Measurements from ENCODE around the gene ZSCAN10.
"Not testable (repeated sequence)": the region's sequence is repeated elsewhere in the genome, so short reads cannot be mapped to it uniquely, and the experiment has no call there.

The ZSCAN10 gene

DNA sequence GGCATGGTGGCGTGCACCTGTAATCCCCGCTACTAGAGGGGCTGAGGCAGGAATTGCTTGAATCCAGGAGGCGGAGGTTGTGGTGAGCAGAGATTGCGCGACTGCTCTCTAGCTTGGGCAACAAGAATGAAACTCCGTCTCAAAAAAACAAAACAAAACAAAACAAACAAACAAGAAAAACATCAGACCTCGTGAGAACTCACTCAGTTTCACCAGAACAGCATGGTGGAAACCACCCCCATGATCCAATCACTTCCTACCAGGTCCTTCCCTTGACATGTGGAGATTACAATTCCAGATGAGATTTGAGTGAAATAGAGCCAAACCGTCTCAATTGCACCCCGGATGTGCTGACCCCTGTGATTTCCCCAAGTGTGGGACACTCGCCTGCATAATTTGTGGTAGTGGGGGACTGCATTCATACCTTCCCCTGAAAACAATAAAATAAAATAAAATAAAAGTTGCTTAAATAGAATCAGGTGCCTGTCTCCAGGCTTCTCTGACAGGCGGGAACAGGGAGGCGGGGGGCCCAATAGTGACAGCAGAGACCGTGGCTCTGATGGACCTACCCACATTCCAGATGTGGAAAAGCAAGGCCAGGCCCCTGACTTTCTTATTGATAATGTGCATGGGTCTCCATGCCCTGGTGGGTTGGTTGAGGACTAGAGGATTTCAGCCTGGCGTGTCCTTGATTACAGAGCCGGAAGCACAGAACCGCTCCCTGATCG lies 13.1 kb downstream of the ZSCAN10 start:
- no peak for DNase-seq (ENCODE audit: low read depth)

DNA sequence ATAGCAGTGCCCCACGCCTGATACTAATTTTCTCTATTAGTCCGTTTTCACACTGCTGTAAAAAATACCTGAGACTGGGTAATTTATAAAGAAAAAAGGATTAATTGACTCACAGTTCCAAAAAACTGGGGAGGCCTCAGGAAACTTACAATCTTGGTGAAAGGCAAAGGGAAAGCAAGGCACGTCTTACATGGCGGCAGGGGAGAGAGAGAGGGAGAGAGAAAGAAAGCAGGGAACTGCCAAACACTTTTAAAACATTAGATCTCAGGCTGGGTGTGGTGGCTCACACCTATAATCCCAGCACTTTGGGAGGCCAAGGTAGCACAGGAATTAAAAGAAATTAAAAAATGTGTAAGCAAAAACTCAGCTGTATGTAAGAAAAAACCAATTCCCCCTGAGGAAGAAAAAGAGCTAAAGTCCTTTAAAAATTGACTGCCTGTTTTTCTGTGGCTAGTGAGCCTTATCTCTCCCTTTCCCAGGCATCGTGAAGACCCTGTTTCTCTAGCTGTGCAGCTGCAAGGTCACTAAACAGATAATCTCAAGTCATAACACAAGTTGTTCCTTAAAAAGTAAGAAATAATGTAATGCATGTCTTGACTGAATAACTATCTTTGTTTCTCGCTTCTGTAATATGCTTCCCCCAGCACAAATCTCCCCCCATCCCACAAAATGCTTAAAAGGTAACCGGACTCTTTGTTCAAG lies 14.0 kb downstream of the ZSCAN10 start:
- no peak for DNase-seq (ENCODE audit: low read depth)

DNA sequence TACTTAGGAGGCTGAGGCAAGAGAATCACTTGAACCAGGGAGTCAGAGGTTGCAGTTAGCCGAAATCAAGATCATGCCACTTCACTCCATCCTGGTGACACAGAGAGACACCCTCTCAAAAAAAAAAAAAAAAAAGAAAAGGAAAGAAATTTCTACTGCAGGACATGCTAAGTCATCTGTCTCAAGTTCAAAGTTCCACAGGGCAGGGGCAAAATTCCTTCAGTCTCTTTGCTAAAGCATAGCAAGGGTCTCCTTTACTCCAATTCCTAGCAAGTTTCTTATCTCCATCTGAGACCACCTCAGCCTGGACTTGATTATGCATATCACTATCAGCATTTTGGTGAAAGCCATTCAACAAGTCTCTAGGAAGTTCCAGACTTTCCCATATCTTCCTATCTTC lies 14.6 kb downstream of the ZSCAN10 start:
- DNase-seq (ENCODE audit: low read depth) = no peak

DNA sequence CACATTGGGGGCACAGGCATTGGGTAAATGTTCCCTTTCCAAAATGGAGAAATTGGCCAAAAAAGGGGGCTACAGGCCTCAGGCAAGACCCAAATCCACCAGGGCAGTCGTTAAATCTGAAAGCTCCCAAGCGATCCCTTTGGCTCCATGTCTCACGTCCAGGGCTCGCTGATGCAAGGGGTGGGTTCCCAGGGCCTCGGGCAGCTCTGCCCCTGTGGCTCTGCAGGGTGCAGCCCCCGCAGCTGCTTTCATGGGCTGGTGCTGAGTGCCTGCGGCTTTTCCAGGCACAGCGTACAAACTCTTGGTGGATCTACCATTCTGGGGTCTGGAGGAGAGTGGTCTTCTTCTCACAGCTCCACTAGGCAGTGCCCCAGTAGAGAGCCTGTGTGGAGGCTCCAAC lies 15.7 kb downstream of the ZSCAN10 start:
- DNase-seq (ENCODE audit: low read depth) = not testable (repeated sequence)

DNA sequence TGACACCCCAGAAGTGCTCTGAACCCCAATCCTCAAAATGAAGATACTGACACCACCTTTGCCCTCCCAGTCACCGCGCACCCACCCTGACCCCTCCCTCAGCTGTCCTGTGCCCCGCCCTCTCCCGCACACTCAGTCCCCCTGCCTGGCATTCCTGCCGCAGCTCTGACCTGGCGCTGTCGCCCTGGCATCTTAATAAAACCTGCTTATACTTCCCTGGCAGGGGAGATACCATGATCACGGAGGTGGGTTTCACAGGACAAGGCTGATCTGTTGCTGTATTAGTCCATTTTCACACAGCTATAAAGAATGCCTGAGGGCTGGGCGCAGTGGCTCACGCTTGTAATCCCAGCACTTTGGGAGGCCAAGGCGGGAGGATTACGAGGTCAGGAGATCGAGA lies 17.1 kb downstream of the ZSCAN10 start:
- DNase-seq (ENCODE audit: low read depth) = not testable (repeated sequence)

DNA sequence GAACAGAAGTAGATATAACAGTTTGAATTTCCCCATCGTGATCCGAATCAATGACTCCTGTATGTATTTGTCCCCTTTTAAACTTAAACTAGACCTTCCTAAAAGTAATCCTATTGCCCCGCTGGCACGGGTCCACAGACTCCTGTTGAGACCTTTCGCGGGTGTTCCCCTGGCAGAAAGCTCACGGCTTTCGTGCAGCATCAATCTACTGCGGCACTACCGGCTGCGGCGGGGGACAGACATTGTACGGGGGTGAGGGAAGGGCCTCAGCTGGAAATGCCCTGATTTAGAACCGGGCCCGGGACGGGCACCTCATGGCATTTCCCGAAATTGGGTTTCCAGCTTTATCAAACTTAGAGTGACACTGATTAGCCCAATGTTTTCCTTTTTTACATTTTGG lies 19.1 kb downstream of the ZSCAN10 start:
- no peak for DNase-seq (ENCODE audit: low read depth)

DNA sequence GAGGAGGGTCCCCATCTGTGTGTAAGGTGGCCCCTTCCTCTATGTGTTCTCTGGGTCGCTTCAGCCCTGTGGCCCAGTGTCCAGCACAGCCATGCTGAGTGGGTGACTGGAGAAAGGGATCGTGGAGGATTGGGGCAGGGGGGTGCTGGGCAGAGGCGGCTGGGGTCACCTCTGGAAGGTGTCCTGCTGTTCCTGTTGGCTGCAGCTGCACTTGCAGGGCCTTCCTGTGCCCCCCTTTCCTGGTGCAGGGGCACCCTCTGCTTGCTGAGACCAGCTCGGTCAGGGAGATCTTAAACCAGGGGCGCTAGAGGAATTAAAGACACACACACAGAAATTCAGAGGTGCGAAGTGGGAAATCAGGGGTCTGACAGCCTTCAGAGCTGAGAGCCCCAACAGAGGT lies 22.5 kb downstream of the ZSCAN10 start:
- no peak for DNase-seq (ENCODE audit: low read depth)

DNA sequence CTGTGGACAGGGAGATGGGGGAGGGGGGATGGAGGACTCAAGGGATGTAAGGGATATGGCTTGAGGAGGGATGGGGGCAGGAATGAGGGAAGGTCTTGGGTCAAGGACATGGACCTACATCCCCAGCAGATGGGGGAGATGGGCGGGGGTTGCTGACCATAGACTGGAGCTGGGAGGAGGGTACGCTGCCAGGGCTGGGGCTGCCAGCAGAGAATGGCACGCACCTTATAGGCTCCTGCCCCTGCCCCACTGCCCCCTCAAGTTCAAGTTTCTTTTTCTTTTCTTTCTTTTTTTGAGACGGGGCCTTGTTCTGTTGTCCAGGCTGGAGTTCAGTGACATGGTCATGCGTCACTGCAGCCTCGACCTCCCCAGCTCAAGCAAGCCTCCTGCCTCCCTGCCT lies 23.1 kb downstream of the ZSCAN10 start:
- DNase-seq (ENCODE audit: low read depth) = not testable (repeated sequence)

DNA sequence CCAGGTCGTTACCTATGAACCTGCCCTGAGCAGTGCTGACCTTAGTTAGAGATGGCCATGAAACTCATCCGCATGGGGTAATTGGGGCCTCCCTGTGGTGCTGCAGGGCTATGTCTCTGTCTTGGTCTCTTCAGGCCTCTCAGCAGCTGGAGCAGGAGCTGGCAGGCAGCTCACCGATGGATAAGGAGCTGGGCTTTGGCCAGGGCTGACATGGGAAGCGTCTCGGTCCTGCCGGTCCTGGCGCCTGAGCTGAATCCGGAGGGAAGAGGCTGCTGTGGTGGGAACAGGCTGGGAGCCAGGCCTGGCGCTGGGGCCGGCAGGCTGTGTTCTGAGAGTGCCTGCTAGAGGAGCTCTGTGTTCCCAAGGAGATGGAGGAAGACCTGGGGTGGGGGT lies 23.6 kb downstream of the ZSCAN10 start:
- DNase-seq (ENCODE audit: low read depth) = no peak

DNA sequence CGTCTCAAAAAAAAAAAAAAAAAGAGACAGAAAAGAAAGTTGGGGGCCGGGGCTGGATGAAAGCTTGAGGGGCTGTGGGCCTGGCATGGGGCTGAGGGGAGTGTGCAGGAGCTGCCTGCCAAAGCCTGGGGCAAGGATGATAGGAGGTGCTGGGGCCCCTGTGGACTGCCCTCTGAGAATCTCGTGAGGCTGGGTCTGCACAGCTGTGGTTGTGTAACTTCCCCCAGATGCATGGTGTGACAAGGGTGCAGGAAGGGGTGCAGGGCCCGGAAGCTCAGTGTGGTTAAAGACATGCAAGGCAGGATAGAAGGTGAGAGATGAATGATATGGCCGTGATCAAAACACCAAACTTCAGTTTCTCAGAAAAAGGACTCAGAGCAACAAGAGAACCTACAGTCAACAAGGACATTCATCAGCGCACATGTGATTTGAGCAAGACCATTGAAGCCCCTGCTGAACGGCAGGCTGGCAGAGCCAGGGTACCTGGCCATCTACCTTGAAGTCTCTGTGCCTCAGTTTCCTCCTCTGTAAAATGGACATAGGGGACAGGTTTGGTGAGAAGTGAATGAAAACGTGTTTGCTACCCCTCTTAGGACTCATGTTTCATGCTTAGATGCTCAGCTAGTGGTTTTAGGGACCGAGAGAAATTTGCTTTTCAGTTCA lies 24.1 kb downstream of the ZSCAN10 start:
- peak; percentile 81 for DNase-seq (ENCODE audit: low read depth)

DNA sequence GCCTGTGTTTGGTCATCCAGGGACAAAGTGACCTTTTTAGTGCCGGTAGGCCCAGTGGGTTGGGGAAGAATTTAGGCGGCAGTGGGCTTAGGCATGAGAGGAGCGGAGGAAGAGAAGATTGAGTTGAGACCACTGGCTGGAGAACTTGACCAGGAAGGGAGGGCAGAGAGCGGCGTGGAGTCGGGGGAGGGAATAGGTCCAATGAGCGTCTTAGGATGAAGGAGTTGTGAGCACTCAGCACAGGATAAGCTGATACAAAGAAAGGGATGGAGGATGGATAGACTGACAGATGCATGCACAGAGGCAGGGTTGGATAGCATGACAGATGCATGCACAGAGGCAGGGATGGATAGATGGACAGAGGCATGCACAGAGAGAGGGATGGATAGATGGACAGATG lies 25.6 kb downstream of the ZSCAN10 start:
- DNase-seq (ENCODE audit: low read depth) = no peak

DNA sequence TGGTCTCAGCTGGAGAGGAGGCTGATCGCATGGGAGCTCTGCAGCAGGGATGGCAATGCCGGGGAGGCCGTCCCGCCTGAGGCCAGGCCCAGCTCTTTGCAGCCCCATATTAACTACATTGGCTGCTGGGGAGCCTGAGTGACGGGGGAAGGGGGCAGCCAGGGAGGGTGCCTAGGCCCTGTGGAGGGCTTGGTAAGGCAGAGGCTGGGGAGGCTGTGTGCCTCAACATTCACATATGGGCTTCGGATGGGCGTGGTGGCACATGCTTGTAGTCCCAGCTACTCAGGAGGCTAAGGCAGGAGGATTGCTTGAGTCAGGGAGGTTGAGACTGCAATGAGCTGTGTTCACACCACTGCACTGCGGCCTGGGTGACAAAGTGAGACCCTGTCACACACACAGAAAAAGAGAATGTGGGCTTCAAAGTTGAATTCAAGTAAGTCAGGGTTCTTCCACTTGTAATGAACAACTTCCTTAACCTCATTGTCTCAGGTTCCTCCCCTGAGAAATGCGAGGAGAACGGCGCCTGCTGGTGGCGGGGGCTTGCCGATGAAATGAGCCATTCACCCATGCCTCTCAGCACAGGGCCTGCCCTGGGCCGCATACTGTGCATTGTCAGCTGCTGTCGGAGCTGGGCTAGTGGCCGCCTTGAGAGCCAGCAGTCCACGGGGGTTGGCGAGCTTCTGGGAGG lies 26.4 kb downstream of the ZSCAN10 start:
- DNase-seq (ENCODE audit: low read depth) = not testable (repeated sequence)

DNA sequence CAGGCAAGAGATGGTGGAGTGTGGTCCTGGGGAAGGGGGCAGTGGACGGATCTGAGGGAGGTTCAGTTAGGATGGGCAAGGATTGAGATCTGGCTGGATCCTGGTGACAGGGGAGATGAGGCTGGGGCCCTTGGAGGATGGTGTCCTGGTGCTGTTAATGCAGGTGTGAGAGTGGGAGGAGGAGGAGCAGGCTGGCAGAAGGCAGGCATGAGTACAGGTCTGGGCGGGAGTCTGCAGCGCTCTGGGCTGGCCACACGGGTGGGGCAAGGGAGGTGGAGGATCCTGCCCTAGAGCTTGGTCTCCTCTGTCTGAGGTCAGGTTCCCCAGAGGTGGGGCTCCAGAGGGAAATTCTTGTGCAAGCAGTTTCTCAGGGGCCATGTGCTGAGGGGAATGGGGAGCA lies 26.9 kb downstream of the ZSCAN10 start:
- DNase-seq (ENCODE audit: low read depth) = not testable (repeated sequence)

DNA sequence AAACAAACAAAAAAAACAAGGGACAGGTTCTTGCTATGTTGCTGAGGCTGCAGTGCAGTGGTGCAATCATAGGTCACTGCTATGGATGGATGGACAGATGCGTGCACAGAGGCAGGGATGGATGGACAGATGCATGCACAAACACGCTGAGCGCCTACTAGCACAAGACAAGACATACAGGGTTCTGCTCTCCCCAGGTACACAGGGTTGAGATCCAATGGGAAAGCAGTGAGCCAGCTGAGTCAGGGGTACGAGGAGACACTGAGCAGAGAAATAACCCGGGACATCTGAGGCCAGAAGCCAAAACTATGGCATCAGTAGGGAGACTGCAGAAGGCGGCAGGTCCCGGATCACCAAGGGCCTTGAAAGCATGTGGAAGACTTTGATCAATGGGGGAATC lies 27.4 kb downstream of the ZSCAN10 start:
- no peak for DNase-seq (ENCODE audit: low read depth)

DNA sequence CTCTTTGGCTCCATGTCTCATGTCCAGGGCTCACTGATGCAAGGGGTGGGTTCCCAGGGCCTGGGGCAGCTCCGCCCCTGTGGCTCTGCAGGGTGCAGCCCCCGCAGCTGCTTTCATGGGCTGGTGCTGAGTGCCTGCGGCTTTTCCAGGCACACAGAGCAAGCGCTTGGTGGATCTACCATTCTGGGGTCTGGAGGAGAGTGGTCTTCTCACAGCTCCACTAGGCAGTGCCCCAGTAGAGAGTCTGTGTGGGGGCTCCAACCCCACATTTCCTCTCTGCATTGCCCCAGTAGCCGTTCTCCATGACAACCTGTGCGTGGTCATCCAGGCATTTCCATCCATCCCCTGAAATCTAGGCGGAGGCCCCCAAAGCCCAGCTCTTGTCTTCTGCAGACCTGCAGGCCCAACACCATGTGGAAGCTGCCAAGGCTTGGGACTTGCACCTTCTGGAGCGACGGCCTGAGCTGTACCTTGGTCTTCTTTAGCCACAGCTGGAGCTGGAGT lies 28.4 kb downstream of the ZSCAN10 start:
- no peak for DNase-seq (ENCODE audit: low read depth)

DNA sequence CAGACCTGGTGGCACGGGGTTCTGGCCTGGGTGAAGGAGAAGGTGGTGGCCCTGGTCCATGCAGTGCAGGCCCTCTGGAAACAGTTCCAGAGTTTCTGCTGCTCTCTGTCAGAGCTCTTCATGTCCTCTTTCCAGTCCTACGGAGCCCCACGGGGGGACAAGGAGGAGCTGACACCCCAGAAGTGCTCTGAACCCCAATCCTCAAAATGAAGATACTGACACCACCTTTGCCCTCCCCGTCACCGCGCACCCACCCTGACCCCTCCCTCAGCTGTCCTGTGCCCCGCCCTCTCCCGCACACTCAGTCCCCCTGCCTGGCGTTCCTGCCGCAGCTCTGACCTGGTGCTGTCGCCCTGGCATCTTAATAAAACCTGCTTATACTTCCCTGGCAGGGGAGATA lies 29.9 kb downstream of the ZSCAN10 start:
- not testable (repeated sequence) for DNase-seq (ENCODE audit: low read depth)

DNA sequence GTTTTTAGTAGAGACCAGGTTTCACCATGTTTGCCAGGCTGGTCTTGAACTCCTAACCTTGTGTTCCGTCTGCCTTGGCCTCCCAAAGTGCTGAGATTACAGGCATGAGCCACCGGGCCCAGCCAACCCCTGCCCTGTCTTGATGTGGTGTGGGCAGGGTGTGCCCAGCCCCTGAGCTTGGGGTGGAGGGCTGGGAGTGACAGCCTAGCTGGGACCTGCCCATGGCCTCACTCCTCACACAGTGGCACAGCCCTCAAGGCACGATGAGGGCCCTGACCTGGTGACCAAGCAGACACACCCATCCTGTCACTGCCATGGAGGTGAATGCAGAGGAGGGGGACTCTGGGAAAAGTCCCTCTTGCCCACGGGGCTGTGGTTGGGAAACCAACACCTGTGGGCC lies 30.6 kb downstream of the ZSCAN10 start:
- DNase-seq (ENCODE audit: low read depth) = no peak

DNA sequence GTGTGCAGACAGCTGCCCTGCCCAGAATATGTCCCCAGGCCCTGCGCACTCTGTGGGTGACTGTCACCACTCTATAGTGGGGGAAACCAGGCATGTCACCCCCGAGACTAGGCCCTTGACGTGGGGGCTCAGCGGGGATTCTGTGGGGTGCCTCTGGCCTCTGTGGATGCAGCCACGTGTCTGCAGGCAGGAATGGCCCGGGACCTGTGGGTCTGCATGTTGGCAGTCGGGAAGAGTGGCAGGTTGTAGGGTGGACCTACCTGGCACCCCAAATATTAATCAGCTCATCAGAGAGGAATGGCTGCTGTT lies 32.7 kb downstream of the ZSCAN10 start:
- no peak for DNase-seq (ENCODE audit: low read depth)

DNA sequence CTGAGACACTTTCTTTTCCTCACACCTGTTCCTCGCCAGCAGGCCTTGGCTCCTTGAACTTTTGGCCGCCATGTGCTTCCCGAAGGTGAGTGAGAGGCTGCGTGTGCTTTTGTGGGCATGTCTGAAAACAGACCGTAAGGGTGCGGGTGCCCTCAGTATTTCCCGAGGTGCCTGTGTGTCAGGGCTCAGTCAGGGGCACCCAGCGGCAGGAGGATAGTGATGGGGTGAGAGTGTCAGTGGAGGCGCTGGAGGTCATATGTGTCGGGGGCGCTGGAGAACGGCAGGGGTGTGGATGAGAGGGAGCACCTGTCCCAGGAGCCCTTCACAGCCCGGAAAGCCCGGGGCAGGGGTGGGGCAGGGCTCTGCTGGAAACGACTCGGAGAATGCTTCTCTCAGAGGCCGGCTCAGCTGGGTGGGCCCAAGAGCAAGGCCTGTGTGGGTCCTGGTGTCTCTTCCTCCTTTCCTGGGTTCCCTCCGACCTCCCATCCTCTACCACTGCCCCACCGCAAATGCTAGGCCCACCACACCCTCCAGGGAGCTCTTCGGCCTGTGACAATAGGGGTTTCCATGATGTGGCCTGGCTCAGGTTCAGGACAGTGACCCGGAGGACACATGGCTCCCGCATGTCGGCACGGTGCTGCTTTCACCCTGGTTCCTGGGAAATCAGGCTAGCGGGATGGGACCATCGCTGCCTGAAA lies 33.2 kb downstream of the ZSCAN10 start:
- no peak for DNase-seq (ENCODE audit: low read depth)

DNA sequence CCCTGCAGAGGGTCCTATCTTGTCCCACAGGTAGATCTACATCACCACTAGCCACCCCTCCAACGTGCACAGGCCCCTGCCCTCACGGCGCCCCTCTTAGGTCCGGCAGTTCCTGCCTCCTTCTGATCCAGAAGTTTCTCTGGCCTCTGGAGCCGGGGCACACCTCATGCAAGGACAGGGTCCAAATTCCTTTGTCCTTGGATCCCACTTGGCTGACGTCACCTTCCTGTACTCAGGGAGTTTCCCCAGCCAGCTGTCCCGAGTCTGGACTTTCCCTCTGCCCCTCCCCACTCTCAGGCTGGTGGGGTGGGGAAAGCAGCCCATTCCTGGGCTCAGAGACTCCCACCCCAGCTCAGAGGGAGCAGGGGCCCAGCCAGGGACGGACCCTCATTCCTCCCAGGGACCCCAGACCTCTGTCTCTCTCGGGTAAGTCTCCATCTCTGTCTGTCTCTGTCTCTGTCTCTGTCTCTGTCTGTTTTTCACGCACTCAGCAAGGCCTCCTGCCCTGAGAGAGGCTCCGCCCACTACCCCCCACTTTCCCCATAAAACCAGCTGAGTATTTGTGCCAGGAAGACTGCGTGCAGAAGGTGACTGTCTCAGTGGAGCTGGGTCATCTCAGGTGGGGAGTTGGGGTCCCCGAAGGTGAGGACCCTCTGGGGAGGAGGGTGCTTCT lies 33.9 kb downstream of the ZSCAN10 start, which contains the start of gene IL32:
Gene IL32, plus strand, starts transcription at position 572 of the 673 bp plus-strand sequence. CDS start 172 bp downstream, outside the sequence.
- DNase-seq (ENCODE audit: low read depth) = peak; percentile 51
